Endodermal cell (in vitro differentiated cells): ENCODE measurements around the gene SH2D7. TPM values are rescaled to one million over a fixed set of nuclear protein-coding genes. Genes with fewer than 3 reads are reported as not detected.

Source experiments
- DNase-seq: peaks from one replicate; pipeline ENCODE4 v3.0.0-alpha.2; 2017
- H3K27ac ChIP-seq: 2 replicates; pipeline ENCODE4 v1.5.1; 2013; ENCODE audit warnings: mild to moderate bottlenecking, low read depth, low read length, moderate library complexity
- H3K27me3 ChIP-seq: 2 replicates; pipeline ENCODE4 v1.6.1; 2013; ENCODE audit warnings: mild to moderate bottlenecking, low read length, moderate library complexity; ENCODE audit not compliant: insufficient read depth, control insufficient read depth, poor library complexity, severe bottlenecking
- H3K36me3 ChIP-seq: 2 replicates; pipeline ENCODE4 v1.7.0; 2013; ENCODE audit warnings: mild to moderate bottlenecking, low read length, moderate library complexity; ENCODE audit not compliant: control insufficient read depth, insufficient read depth
- H3K4me1 ChIP-seq: one replicate; pipeline ENCODE4 v1.7.0; 2013; ENCODE audit warnings: low read length; ENCODE audit not compliant: control insufficient read depth, insufficient read depth
- H3K4me3 ChIP-seq: 2 replicates; pipeline ENCODE4 v1.5.1; 2013; ENCODE audit warnings: mild to moderate bottlenecking, low read length, moderate library complexity
- H3K9ac ChIP-seq: 2 replicates; pipeline ENCODE4 v1.6.1; 2013; ENCODE audit warnings: mild to moderate bottlenecking, low read length, moderate library complexity; ENCODE audit not compliant: poor library complexity, severe bottlenecking; ENCODE audit errors: extremely low read depth
- H3K9me3 ChIP-seq: 2 replicates; pipeline ENCODE4 v1.6.1; 2013; ENCODE audit warnings: mild to moderate bottlenecking, low read length, moderate library complexity; ENCODE audit not compliant: control insufficient read depth
- H3K27ac Mint-ChIP-seq: 2 replicates; pipeline ENCODE4 v1.8.0; 2020; ENCODE audit warnings: mixed read lengths
- H3K27me3 Mint-ChIP-seq: 2 replicates; pipeline ENCODE4 v1.8.0; 2021; ENCODE audit warnings: mild to moderate bottlenecking, mixed read lengths; ENCODE audit not compliant: insufficient read depth
- H3K36me3 Mint-ChIP-seq: 2 replicates; pipeline ENCODE4 v1.8.0; 2020; ENCODE audit warnings: low read depth, mixed read lengths
- H3K4me1 Mint-ChIP-seq: 2 replicates; pipeline ENCODE4 v1.8.0; 2020; ENCODE audit warnings: mixed read lengths
- H3K4me3 Mint-ChIP-seq: 2 replicates; pipeline ENCODE4 v1.8.0; 2020; ENCODE audit warnings: mild to moderate bottlenecking, moderate library complexity, mixed read lengths
- H3K9me3 Mint-ChIP-seq: 2 replicates; pipeline ENCODE4 v1.8.0; 2020; ENCODE audit warnings: mild to moderate bottlenecking, mixed read lengths
- WGBS, 2 experiments: methylation state at CpG; one replicate each; pipeline versions ENCODE4 v1.1.5 to v1.1.7; 2013; ENCODE audit warnings: missing lambda C conversion rate in 2 of 2, mixed read lengths in 1 of 2; ENCODE audit not compliant: insufficient coverage in 1 of 2, insufficient read length in 1 of 2; 5-methylcytosine and 5-hydroxymethylcytosine counted together
- total RNA-seq, 2 donors: library from RNA; stranded (reverse); fragmentation: NEBNext Ultra II Directional in 1 of 2; extraction: Animal tissue kit (Norgen Biotek cat#: 25700) in 1 of 2; gene quantifications; 2 replicates in 1 of 2; 3 replicates in 1 of 2; pipeline ENCODE4 v1.2.1, GENCODE V29; 2021
- TF ChIP-seq, protein P1 (sequence below): fragments of 200-600 bp; sonication (generic); conservative IDR thresholded peaks from 2 replicates; pipeline ENCODE4 v1.5.0; 2021; ENCODE audit warnings: antibody characterized with exemption, mild to moderate bottlenecking

SH2D7 gene
- total RNA-seq, 2 donors from 2014 or later: not detected

DNA sequence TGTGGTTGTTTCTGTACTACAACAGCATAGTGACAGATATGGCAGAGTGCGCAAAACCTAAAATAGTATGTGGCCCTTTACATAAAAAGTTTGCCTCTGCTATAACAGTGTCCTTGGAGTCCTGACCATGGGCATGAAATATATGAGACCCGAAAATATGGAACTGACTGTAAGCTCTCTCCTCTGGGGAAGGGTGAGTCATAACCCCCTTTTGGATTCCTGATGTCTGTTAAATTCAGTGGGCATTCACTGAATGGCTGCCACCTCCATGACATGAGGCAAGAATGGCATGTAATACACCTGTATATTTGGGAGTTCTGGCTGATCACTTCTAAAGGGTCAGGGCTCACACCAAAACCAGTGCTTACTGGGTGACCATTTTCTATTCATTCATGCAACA is 21.0 kb upstream of the SH2D7 start:
- Mint-ChIP-seq H3K4me3 (no peak overlapping the region), H3K9me3 (no peaks in the 10 kb centered on the region), H3K27ac (no peak overlapping the region), H3K27me3 (peaks cover 6% of the 10 kb centered on the region), H3K36me3 (no peaks in the 10 kb centered on the region), H3K4me1 (peaks cover 40% of the 10 kb centered on the region)
- Histone ChIP-seq H3K36me3 (no peaks in the 10 kb centered on the region), H3K4me1 (no peaks in the 10 kb centered on the region), H3K9me3 (no peaks in the 10 kb centered on the region), H3K27ac (no peak overlapping the region), H3K9ac (no peak overlapping the region), H3K27me3 (peaks cover 15% of the 10 kb centered on the region), H3K4me3 (no peak overlapping the region)
- DNase-seq: no peak
- TF ChIP-seq, protein P1, sequence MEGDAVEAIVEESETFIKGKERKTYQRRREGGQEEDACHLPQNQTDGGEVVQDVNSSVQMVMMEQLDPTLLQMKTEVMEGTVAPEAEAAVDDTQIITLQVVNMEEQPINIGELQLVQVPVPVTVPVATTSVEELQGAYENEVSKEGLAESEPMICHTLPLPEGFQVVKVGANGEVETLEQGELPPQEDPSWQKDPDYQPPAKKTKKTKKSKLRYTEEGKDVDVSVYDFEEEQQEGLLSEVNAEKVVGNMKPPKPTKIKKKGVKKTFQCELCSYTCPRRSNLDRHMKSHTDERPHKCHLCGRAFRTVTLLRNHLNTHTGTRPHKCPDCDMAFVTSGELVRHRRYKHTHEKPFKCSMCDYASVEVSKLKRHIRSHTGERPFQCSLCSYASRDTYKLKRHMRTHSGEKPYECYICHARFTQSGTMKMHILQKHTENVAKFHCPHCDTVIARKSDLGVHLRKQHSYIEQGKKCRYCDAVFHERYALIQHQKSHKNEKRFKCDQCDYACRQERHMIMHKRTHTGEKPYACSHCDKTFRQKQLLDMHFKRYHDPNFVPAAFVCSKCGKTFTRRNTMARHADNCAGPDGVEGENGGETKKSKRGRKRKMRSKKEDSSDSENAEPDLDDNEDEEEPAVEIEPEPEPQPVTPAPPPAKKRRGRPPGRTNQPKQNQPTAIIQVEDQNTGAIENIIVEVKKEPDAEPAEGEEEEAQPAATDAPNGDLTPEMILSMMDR: no peak
- 68 to 74% methylated on average over 2 of the region's 2 CpGs for WGBS, 2 experiments

DNA sequence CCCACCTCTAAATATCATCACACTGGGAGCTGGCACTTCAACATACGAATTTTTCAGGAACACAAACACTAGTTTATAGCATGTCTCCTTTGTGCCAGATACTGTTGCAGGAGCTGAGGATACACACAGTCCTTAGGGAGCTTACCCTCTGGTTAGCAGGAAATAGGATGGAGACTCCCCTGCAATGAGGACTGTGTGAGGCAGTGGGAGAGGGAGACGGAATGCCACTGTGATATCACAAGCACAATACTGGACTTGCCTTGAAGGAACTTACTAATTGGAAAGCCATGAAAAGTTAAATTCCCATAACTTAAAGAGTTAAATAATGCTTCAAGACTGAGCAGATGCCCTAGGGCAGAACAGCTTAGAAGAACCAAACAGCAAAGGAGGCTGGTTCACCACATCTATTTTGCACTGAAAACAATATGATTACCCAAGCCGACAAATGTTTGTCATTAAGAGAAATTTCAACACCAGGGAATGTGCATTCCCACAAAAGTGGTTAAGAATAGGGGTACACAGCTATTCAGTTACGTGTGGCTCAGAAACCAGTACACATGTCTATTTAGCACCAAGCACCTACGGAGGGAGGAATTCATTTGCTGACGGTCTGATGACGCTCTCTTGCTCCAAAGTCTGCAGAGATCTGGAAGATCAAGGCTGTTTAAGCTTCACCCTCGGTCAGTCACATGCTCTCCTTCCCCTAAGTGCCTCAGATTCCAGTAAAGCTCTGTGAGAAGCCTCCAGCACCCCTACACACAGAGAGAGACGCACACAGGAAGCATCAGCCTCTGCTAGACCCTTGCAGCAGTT is 20.1 kb upstream of the SH2D7 start:
- no peaks in the 10 kb centered on the region for H3K36me3 ChIP-seq
- no peak overlapping the region for H3K9ac ChIP-seq
- H3K27me3 ChIP-seq: peaks cover 6% of the 10 kb centered on the region
- no peak overlapping the region for H3K4me3 ChIP-seq
- DNase-seq: no peak
- Mint-ChIP-seq H3K27me3 (peaks cover under 1% of the 10 kb centered on the region), H3K36me3 (no peaks in the 10 kb centered on the region), H3K4me3 (no peak overlapping the region), H3K4me1 (peaks cover 35% of the 10 kb centered on the region), H3K27ac (no peak overlapping the region), H3K9me3 (no peaks in the 10 kb centered on the region)
- no peaks in the 10 kb centered on the region for H3K4me1 ChIP-seq
- WGBS, 2 experiments: 83 to 91% methylated on average over 7 to 9 of the region's 9 CpGs
- no peaks in the 10 kb centered on the region for H3K9me3 ChIP-seq
- TF ChIP-seq, protein P1: no peak
- no peak overlapping the region for H3K27ac ChIP-seq

DNA sequence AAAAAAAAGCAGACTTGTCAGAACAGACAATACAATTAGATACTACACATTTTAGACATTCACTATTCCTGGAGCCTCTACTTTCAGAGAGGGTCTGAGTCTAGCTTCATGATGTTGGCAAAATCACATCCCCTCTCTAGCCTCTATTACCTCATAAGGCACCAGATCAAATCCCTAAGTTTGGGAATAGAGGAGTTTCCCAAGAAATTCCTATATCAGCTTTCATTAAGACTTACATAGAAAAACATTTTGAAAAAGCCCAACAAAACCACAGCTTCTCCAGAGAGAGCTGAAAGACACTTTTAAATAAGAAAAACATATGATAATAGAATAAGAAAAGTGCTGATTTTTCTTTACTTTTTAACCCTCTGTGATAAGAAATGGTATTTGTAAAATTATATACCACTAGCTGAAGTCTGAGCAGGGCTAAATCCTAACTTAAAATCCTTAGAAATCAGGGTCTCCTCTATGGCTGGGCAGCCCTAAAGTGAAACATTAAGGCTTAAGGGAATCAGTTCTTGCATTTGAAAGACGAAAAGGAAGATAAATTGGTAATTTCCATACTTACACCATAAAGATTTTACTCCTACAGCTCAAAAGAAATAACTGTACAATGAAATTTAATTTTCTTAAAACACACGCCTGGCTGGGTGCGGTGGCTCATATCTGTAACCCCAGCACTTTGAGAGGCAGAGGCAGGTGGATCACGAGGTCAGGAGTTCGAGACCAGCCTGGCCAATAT is 19.1 kb upstream of the SH2D7 start:
- no peaks in the 10 kb centered on the region for H3K36me3 Mint-ChIP-seq
- DNase-seq: no peak
- Histone ChIP-seq H3K36me3 (no peaks in the 10 kb centered on the region), H3K9me3 (no peaks in the 10 kb centered on the region), H3K27ac (no peak overlapping the region), H3K9ac (no peak overlapping the region), H3K4me3 (no peak overlapping the region), H3K4me1 (no peaks in the 10 kb centered on the region), H3K27me3 (peaks cover 5% of the 10 kb centered on the region)
- TF ChIP-seq, protein P1: no peak
- no peak overlapping the region for H3K27ac Mint-ChIP-seq
- no peaks in the 10 kb centered on the region for H3K27me3 Mint-ChIP-seq
- 88 to 94% methylated on average over 4 to 5 of the region's 5 CpGs for WGBS, 2 experiments
- H3K4me1 Mint-ChIP-seq: peaks cover 31% of the 10 kb centered on the region
- H3K9me3 Mint-ChIP-seq: no peaks in the 10 kb centered on the region
- no peak overlapping the region for H3K4me3 Mint-ChIP-seq
